Activated naive CD4-positive, alpha-beta T cell treated with anti-CD3 and anti-CD28 coated beads, Interleukin-2, amount 50 U/mL, for 72 hours (primary cell): ENCODE results near the gene WWC2. TPM values are rescaled to one million over a fixed set of nuclear protein-coding genes. Genes with fewer than 3 reads are reported as not detected.
A peak's percentile ranks its signal among the peaks of the same experiment; 100 is the strongest.

Source experiments
- ATAC-seq, 2 donors: fragments of 150-1000 bp; cut with Tn5 transposase; 2 replicates each; pipeline ENCODE4 v1.10.0; 2021; ENCODE audit warnings: mild to moderate bottlenecking in 2 of 2, moderate library complexity in 2 of 2
- DNase-seq, 2 donors: peaks; one replicate each; pipeline ENCODE4 v3.0.0; 2021 to 2022; ENCODE audit warnings: low spot score in 2 of 2
- H3K27ac Mint-ChIP-seq, 2 donors: one replicate each; pipeline ENCODE4 v1.8.0; 2022; ENCODE audit warnings: mild to moderate bottlenecking in 2 of 2, mixed read lengths in 2 of 2
- H3K36me3 Mint-ChIP-seq, 2 donors: one replicate each; pipeline ENCODE4 v1.8.0; 2022; ENCODE audit warnings: mixed read lengths in 2 of 2
- H3K9me3 Mint-ChIP-seq, 2 donors: one replicate each; pipeline ENCODE4 v1.8.0; 2022; ENCODE audit warnings: mixed read lengths in 2 of 2
- total RNA-seq, 2 donors: library from RNA; stranded (reverse); gene quantifications; one replicate each; pipeline ENCODE4 v1.2.3, GENCODE V29; 2022

Gene WWC2
- total RNA-seq, 2 donors from 2014 or later: 3.1 to 3.8 TPM

GRCh38 chr4:183244019-183244418 is 145.0 kb downstream of the WWC2 start:
- H3K36me3 Mint-ChIP-seq: no peaks in the 10 kb centered on the region
- no peak for ATAC-seq
- H3K9me3 Mint-ChIP-seq: no peaks in the 10 kb centered on the region
- no peak for DNase-seq
- H3K27ac Mint-ChIP-seq: no peak overlapping the region

- Mint-ChIP-seq H3K36me3 (no peaks in the 10 kb centered on the region), H3K9me3 (no peaks in the 10 kb centered on the region), H3K27ac (no peak overlapping the region)
- ATAC-seq (no peak), DNase-seq (no peak)
Observed at GRCh38 chr4:183244506-183244905, 145.4 kb downstream of the WWC2 start.

GRCh38 chr4:183248201-183248600 is 149.1 kb downstream of the WWC2 start:
- DNase-seq: no peak
- H3K36me3 Mint-ChIP-seq: no peaks in the 10 kb centered on the region
- ATAC-seq: no peak
- no peaks in the 10 kb centered on the region for H3K9me3 Mint-ChIP-seq
- no peak overlapping the region for H3K27ac Mint-ChIP-seq

GRCh38 chr4:183249854-183250253 is 150.8 kb downstream of the WWC2 start:
- Mint-ChIP-seq H3K36me3 (no peaks in the 10 kb centered on the region), H3K27ac (no peak overlapping the region), H3K9me3 (no peaks in the 10 kb centered on the region)
- ATAC-seq (peak in 1 of 2 donors; percentile 64), DNase-seq (no peak)

GRCh38 chr4:183250831-183251230 is 151.8 kb downstream of the WWC2 start:
- H3K27ac Mint-ChIP-seq: no peak overlapping the region
- H3K9me3 Mint-ChIP-seq: no peaks in the 10 kb centered on the region
- H3K36me3 Mint-ChIP-seq: no peaks in the 10 kb centered on the region
- DNase-seq (no peak), ATAC-seq (no peak)

GRCh38 chr4:183252959-183253358 is 153.9 kb downstream of the WWC2 start:
- no peak for DNase-seq
- no peak for ATAC-seq
- Mint-ChIP-seq H3K9me3 (no peaks in the 10 kb centered on the region), H3K36me3 (no peaks in the 10 kb centered on the region), H3K27ac (no peak overlapping the region)

- Mint-ChIP-seq H3K27ac (no peak overlapping the region), H3K36me3 (no peaks in the 10 kb centered on the region), H3K9me3 (no peaks in the 10 kb centered on the region)
- ATAC-seq (no peak), DNase-seq (no peak)
Observed at GRCh38 chr4:183253451-183253850, 154.4 kb downstream of the WWC2 start.

- ATAC-seq (no peak), DNase-seq (no peak)
- no peaks in the 10 kb centered on the region for H3K36me3 Mint-ChIP-seq
- no peaks in the 10 kb centered on the region for H3K9me3 Mint-ChIP-seq
- H3K27ac Mint-ChIP-seq: no peak overlapping the region
Observed at GRCh38 chr4:183254162-183254561, 155.1 kb downstream of the WWC2 start.

- ATAC-seq: no peak
- no peaks in the 10 kb centered on the region for H3K9me3 Mint-ChIP-seq
- no peak for DNase-seq
- no peaks in the 10 kb centered on the region for H3K36me3 Mint-ChIP-seq
- H3K27ac Mint-ChIP-seq: no peak overlapping the region
Observed at GRCh38 chr4:183255487-183255886, 156.4 kb downstream of the WWC2 start.

- ATAC-seq (no peak), DNase-seq (no peak)
- no peaks in the 10 kb centered on the region for H3K36me3 Mint-ChIP-seq
- no peaks in the 10 kb centered on the region for H3K9me3 Mint-ChIP-seq
- H3K27ac Mint-ChIP-seq: no peak overlapping the region
Observed at GRCh38 chr4:183256343-183256742, 157.3 kb downstream of the WWC2 start.

- no peak overlapping the region for H3K27ac Mint-ChIP-seq
- no peaks in the 10 kb centered on the region for H3K36me3 Mint-ChIP-seq
- H3K9me3 Mint-ChIP-seq: no peaks in the 10 kb centered on the region
- DNase-seq (peak in 1 of 2 donors; percentile 46), ATAC-seq (peak; percentile 54 to 75)
Observed at GRCh38 chr4:183256756-183257385, 157.8 kb downstream of the WWC2 start.

- DNase-seq: no peak
- Mint-ChIP-seq H3K36me3 (no peaks in the 10 kb centered on the region), H3K27ac (no peak overlapping the region), H3K9me3 (no peaks in the 10 kb centered on the region)
- no peak for ATAC-seq
Observed at GRCh38 chr4:183257808-183258207, 158.8 kb downstream of the WWC2 start.

- DNase-seq (no peak), ATAC-seq (no peak)
- Mint-ChIP-seq H3K9me3 (no peaks in the 10 kb centered on the region), H3K36me3 (no peaks in the 10 kb centered on the region), H3K27ac (no peak overlapping the region)
Observed at GRCh38 chr4:183260491-183261151, 161.6 kb downstream of the WWC2 start.

GRCh38 chr4:183261953-183262775 is 163.1 kb downstream of the WWC2 start:
- H3K36me3 Mint-ChIP-seq: no peaks in the 10 kb centered on the region
- DNase-seq: peak; percentile 65 to 81
- H3K9me3 Mint-ChIP-seq: no peaks in the 10 kb centered on the region
- peak; percentile 94 to 96 for ATAC-seq
- H3K27ac Mint-ChIP-seq: peak overlapping the region; percentile 70 to 75

- Mint-ChIP-seq H3K27ac (peak overlapping the region in 1 of 2 donors; percentile 75), H3K36me3 (no peaks in the 10 kb centered on the region), H3K9me3 (no peaks in the 10 kb centered on the region)
- no peak for ATAC-seq
- no peak for DNase-seq
Observed at GRCh38 chr4:183262776-183263100, 163.7 kb downstream of the WWC2 start.

GRCh38 chr4:183263787-183264386 is 164.8 kb downstream of the WWC2 start:
- H3K9me3 Mint-ChIP-seq: no peaks in the 10 kb centered on the region
- no peak for DNase-seq

GRCh38 chr4:183264614-183265013 is 165.6 kb downstream of the WWC2 start:
- Mint-ChIP-seq H3K27ac (no peak overlapping the region), H3K36me3 (no peaks in the 10 kb centered on the region), H3K9me3 (no peaks in the 10 kb centered on the region)
- no peak for DNase-seq
- ATAC-seq: no peak

More at GRCh38 chr4:183263787-183264386, 164.8 kb downstream of the WWC2 start:
- Mint-ChIP-seq H3K36me3 (no peaks in the 10 kb centered on the region), H3K27ac (no peak overlapping the region)
- ATAC-seq: no peak
